PFSK-1 (cell line): ENCODE data around the gene PAPSS1.

ENCODE experiments used
- FOXP2 ChIP-seq: optimal IDR thresholded peaks from 2 replicates; pipeline ENCODE3; 2011; ENCODE audit warnings: borderline replicate concordance, control low read depth, inconsistent platforms; ENCODE audit not compliant: insufficient read depth; ENCODE audit errors: extremely low read length, extremely low read depth
- SIN3A ChIP-seq: IDR thresholded peaks from 2 replicates; pipeline ENCODE4 v1.6.1; 2012; ENCODE audit warnings: mild to moderate bottlenecking, low read length, moderate library complexity, borderline replicate concordance; ENCODE audit not compliant: insufficient read depth
- TF ChIP-seq, protein P1 (sequence below), 2 experiments: IDR thresholded peaks; 2 replicates each; pipeline versions ENCODE4 v1.6.1 to v1.8.0; 2011 to 2012; ENCODE audit warnings: low read depth in 2 of 2, low read length in 2 of 2, control low read depth in 1 of 2, inconsistent platforms in 1 of 2, mild to moderate bottlenecking in 1 of 2, moderate library complexity in 1 of 2; ENCODE audit not compliant: insufficient read depth in 1 of 2

DNA sequence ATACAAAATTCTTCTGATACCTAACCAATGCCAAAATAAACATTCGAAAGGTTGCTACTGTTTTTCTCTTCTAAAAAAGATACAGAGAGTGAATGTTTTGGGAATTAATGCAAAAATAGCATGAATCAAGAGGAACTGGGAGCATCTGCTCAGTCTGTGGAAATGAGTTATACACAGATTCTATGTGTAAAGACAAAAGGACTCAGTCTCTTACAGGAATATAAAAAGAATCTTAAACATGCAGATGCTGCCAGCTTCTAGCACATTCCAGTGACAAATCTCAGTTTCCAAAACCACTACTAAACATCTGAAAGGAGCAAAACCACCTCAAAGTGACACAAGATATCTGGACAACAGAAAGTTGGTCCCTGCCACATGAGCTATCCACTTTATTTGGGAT lies 55.0 kb downstream of the PAPSS1 start:
- TF ChIP-seq FOXP2 (no peak), SIN3A (no peak)
- TF ChIP-seq, protein P1, sequence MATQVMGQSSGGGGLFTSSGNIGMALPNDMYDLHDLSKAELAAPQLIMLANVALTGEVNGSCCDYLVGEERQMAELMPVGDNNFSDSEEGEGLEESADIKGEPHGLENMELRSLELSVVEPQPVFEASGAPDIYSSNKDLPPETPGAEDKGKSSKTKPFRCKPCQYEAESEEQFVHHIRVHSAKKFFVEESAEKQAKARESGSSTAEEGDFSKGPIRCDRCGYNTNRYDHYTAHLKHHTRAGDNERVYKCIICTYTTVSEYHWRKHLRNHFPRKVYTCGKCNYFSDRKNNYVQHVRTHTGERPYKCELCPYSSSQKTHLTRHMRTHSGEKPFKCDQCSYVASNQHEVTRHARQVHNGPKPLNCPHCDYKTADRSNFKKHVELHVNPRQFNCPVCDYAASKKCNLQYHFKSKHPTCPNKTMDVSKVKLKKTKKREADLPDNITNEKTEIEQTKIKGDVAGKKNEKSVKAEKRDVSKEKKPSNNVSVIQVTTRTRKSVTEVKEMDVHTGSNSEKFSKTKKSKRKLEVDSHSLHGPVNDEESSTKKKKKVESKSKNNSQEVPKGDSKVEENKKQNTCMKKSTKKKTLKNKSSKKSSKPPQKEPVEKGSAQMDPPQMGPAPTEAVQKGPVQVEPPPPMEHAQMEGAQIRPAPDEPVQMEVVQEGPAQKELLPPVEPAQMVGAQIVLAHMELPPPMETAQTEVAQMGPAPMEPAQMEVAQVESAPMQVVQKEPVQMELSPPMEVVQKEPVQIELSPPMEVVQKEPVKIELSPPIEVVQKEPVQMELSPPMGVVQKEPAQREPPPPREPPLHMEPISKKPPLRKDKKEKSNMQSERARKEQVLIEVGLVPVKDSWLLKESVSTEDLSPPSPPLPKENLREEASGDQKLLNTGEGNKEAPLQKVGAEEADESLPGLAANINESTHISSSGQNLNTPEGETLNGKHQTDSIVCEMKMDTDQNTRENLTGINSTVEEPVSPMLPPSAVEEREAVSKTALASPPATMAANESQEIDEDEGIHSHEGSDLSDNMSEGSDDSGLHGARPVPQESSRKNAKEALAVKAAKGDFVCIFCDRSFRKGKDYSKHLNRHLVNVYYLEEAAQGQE (IDR thresholded peaks at IDR 0.05; ENCODE audit: insufficient read depth in 1 of 2, low read depth in 2 of 2, low read length in 2 of 2) = no peak
